ENCODE measurements around the gene TRPM8. TPM values are rescaled to one million over a fixed set of nuclear protein-coding genes. Genes with fewer than 3 reads are reported as not detected.

Gene TRPM8
- total and polyA plus RNA-seq, 2 of the 8 experiments (the other 6 are each of a cell fraction or from before 2014, with no cell fraction given) = 0.18 to 0.54 TPM

GRCh38 chr2:234020332-234020731 is 103.2 kb downstream of the TRPM8 start:
- CTCF ChIA-PET (ENCODE audit: partially characterized antibody) = no interaction called here
- no peak overlapping the region for H2AFZ ChIP-seq (ENCODE audit: low read length)
- H4K5ac ChIP-seq (ENCODE audit: insufficient read length, low read depth, low read length) = no peak overlapping the region
- no peak overlapping the region for H4K91ac ChIP-seq (replicated peaks; ENCODE audit: insufficient read length, low read length)
- H4K8ac ChIP-seq (ENCODE audit: extremely low read depth, insufficient read depth, low read length) = no peak overlapping the region
- DNase-seq (ENCODE audit: low read depth in 1 of 2, low spot score in 2 of 2) = no peak
- H3K9ac ChIP-seq (replicated peaks in 1 of 4; ENCODE audit: extremely low read depth in 1 of 4, low read depth in 3 of 4, low read length in 3 of 4) = no peak overlapping the region
- TF ChIP-seq SAP30 (IDR thresholded peaks at IDR 0.05; ENCODE audit: insufficient read depth, insufficient replicate concordance, low read length) (no peak), RNF2 (IDR thresholded peaks at IDR 0.05; ENCODE audit: borderline replicate concordance, low read depth, low read length, missing control alignments, poor library complexity, severe bottlenecking) (no peak), JUND (IDR thresholded peaks at IDR 0.05; ENCODE audit: low read length) (no peak), TAF1 (IDR thresholded peaks at IDR 0.05; ENCODE audit: low read depth, low read length) (no peak), HDAC2 (IDR thresholded peaks at IDR 0.05; ENCODE audit: borderline replicate concordance in 1 of 2, low read depth in 2 of 2, low read length in 2 of 2) (no peak), HDAC6 (IDR thresholded peaks at IDR 0.05; ENCODE audit: low read depth, low read length) (no peak), JUN (IDR thresholded peaks at IDR 0.05; ENCODE audit: low read depth, low read length) (no peak), FOSL1 (IDR thresholded peaks at IDR 0.05; ENCODE audit: insufficient read depth, low read depth, low read length) (no peak), CBX8 (IDR thresholded peaks at IDR 0.05; ENCODE audit: borderline replicate concordance, low read depth, low read length) (no peak), RXRA (IDR thresholded peaks at IDR 0.05; ENCODE audit: insufficient read depth, low read depth, low read length) (no peak), GTF2F1 (IDR thresholded peaks at IDR 0.05; ENCODE audit: borderline replicate concordance, low read depth, low read length) (no peak)
- H3K4ac ChIP-seq (replicated peaks; ENCODE audit: insufficient read length, low read depth, low read length) = no peak overlapping the region
- H3K27ac ChIP-seq (ENCODE audit: low read depth, low read length) = no peak overlapping the region
- POLR2A ChIA-PET (ENCODE audit: partially characterized antibody) = no interaction called here
- WGBS, 2 experiments (ENCODE audit: extremely low coverage in 1 of 2, insufficient coverage in 1 of 2, insufficient read length in 1 of 2, insufficient replicate concordance in 2 of 2, low coverage in 1 of 2, low lambda C conversion rate in 2 of 2, missing lambda C conversion rate in 1 of 2) = 50% methylated on average over 2 of the region's 2 CpGs; no CpG with 5 or more reads in 1 of the 2 experiments
- no peak overlapping the region for H2BK5ac ChIP-seq (ENCODE audit: low read depth, low read length)
- no peaks in the 10 kb centered on the region for H3K36me3 ChIP-seq (ENCODE audit: control insufficient read depth in 2 of 4, insufficient read depth in 4 of 4, low read length in 3 of 4)
- H3K23ac ChIP-seq (ENCODE audit: insufficient read length) = no peak overlapping the region
- no peak overlapping the region for H2BK15ac ChIP-seq (ENCODE audit: low read length)
- H2BK12ac ChIP-seq (ENCODE audit: low read depth, low read length) = no peak overlapping the region
- no peaks in the 10 kb centered on the region for H3K27me3 ChIP-seq (replicated peaks in 1 of 4; ENCODE audit: control insufficient read depth in 3 of 4, extremely low read depth in 1 of 4, insufficient read depth in 3 of 4, low read length in 3 of 4)
- no peaks in the 10 kb centered on the region for H3K4me1 ChIP-seq (replicated peaks in 1 of 4; ENCODE audit: control insufficient read depth in 3 of 4, insufficient read depth in 4 of 4, low read length in 3 of 4)
- no peak overlapping the region for H3K14ac ChIP-seq (ENCODE audit: insufficient read length)
- no peaks in the 10 kb centered on the region for H3K79me2 ChIP-seq (ENCODE audit: control insufficient read depth in 1 of 2, insufficient read depth in 2 of 2, low read length in 2 of 2)
- H2BK120ac ChIP-seq (replicated peaks; ENCODE audit: low read depth, low read length) = no peak overlapping the region
- H3K9me3 ChIP-seq (ENCODE audit: insufficient read depth in 2 of 2, low read depth in 1 of 2, low read length in 1 of 2) = peaks cover 6 to 15% of the 10 kb centered on the region in 2 experiments; a peak in 2 of 4 replicates
- H2BK20ac ChIP-seq (ENCODE audit: low read length) = no peak overlapping the region
- H3K79me1 ChIP-seq (ENCODE audit: low read depth, low read length) = no peaks in the 10 kb centered on the region
- no peak overlapping the region for H3K56ac ChIP-seq (replicated peaks; ENCODE audit: insufficient read length, low read depth, low read length)
- H3K23me2 ChIP-seq (ENCODE audit: low read depth, low read length) = no peaks in the 10 kb centered on the region
- no peak for FAIRE-seq
- no peaks in the 10 kb centered on the region for H4K20me1 ChIP-seq (replicated peaks in 1 of 2; ENCODE audit: control insufficient read depth in 1 of 2, insufficient read depth in 2 of 2, low read length in 2 of 2)
- no peak overlapping the region for H3K4me2 ChIP-seq (ENCODE audit: insufficient read depth in 1 of 2, low read depth in 2 of 2, low read length in 2 of 2)
- H2AK5ac ChIP-seq (ENCODE audit: low read depth, low read length) = no peak overlapping the region
- no peak overlapping the region for H3K18ac ChIP-seq (ENCODE audit: extremely low read depth, low read length)
- no peak overlapping the region for H3K4me3 ChIP-seq (ENCODE audit: extremely low read depth in 1 of 4, insufficient read depth in 2 of 4, low read depth in 3 of 4, low read length in 4 of 4)
